ENCODE data around the gene PCDHB3.
"Not testable (repeated sequence)": the region's sequence is repeated elsewhere in the genome, so short reads cannot be mapped to it uniquely, and the experiment has no call there.

Gene PCDHB3

DNA sequence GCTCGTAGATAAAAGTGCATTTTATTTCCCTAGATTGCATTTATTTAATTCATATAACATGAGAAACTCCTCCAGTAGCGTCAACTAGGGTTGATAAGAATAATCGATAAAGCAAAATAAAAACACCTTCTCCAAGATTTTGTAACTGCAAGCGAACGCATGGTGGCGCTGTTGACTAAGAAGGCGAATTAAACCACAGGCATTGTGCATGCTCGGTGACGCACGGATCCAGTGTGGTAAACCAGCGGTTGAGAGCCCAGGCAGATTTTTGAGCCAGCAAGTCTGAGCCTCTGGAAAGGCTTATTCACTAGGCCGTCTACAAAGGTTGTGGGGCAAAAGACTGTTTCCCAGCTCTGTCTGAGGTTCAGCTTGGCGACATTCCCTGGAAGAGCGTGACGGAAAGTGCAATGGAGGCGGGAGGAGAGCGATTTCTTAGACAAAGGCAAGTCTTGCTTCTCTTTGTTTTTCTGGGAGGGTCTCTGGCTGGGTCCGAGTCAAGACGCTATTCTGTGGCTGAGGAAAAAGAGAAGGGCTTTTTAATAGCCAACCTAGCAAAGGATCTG, at the start of gene PCDHB3:
Gene PCDHB3 (plus strand): TSS at position 231 of the 563 bp plus-strand sequence. CDS start 177 bp downstream, at position 408.
- DNase-seq (ENCODE audit: low read depth) = no peak

DNA sequence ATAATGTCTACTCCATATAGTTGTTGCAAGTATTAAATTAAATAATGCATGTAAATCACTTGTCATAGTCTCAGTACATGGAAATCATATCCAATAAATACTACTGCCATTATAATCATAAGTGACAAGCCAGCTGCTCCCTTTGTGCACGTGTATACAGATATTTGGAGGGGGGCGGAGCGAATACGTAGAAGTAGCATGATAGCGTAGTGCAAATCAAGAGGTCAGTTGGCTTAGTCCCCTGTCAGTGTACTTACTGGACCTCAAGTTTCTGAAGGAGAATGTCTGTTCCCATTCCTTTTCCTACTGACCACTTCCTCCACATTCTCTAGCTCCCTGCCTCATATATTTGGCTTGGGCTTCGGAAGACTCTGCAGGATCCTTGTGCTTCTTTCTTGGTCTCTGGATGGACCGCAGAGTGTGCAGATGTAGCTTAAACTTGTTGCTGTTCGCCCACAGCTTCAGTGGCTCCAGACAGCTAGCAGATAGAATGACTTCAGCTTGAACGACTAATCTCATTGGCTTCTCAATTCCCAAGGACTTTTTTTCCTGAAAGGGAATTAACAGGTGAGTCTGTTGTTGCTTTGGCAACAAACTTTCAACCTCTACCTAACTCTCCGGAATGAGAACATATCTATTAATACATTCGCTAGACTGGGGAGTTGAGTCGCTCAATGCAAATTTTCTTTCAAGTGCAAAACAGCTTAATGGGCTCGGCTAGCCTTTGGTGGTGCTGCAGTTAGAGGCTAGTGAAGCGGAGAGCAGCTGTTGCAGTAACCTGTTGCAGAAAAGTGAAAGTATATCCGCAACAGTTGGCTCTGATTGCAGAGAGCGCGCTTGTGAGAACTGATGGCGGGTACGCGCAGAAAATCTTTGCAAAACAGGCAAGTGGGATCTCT, 49.4 kb upstream of the PCDHB3 start, which contains the start of gene PCDHB1:
Gene PCDHB1 (plus strand): TSS at position 753 of the 899 bp plus-strand sequence. CDS start 97 bp downstream, at position 850.
- DNase-seq (ENCODE audit: low read depth) = no peak

GRCh38 chr5:141051521-141051866, 48.8 kb upstream of the PCDHB3 start:
- no peak for DNase-seq (ENCODE audit: low read depth)

DNA sequence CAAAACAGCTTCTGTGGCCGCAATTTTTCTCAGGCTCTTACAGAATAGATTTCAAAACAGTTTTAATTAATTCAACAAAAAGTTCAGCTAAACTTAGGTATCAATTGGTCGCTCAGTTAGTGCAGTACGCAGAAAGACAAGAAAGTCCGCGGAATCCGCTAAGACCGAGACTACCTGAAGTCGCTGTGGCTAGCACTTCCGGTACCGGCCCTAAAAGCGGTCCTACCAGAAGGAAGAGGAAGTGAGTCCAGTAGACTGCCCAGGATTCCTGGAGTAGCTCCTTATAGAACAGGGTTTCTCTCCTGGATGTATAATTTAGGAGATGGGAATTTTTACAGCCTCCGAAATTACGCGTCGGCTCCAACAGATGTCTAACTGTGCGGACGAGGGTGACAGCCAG, 22.4 kb upstream of the PCDHB3 start:
- no peak for DNase-seq (ENCODE audit: low read depth)

DNA sequence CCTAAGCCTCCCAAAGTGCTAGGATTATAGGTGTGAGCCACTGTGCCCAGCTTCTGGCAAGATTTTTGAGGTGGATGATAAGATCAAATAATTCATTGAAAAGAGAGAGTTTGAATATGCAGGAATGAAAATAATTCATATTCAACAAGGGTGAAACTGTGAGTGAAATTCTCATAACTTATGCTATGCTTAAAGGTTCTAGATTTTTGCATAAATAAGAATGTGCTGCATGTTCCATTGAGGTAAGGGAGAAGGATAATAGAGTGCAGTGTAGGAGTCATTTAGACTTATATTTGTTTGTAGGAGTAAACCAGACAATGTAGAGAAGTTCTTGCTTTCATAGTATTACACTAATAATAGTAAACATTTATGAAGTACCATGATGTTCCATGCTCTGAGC, 18.0 kb upstream of the PCDHB3 start:
- DNase-seq (ENCODE audit: low read depth) = no peak

GRCh38 chr5:141084487-141084989, 15.7 kb upstream of the PCDHB3 start:
- no peak for DNase-seq (ENCODE audit: low read depth)

DNA sequence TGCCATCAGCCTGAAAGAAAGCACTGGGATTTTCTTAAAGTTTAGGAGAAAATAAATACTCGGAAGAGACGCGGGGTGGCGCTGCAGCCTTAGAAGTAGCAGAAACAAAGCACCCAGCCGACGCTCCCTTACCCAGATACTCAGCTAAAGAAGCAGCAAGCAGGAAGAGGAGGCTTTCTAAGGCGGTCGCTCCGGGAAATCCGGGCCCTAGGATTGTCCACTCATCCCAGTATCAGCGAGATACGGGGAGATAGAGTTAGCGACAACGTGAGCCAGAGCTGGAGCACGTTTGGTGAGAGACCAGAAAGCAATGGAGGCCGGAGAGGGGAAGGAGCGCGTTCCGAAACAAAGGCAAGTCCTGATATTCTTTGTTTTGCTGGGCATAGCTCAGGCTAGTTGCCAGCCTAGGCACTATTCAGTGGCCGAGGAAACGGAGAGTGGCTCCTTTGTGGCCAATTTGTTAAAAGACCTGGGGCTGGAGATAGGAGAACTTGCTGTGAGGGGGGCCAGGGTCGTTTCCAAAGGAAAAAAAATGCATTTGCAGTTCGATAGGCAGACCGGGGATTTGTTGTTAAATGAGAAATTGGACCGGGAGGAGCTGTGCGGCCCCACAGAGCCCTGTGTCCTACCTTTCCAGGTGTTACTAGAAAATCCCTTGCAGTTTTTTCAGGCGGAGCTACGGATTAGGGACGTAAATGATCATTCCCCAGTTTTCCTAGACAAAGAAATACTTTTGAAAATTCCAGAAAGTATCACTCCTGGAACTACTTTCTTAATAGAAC, 5.6 kb upstream of the PCDHB3 start, which contains the start of gene PCDHB2:
Gene PCDHB2 (plus strand): TSS at position 135 of the 782 bp plus-strand sequence. CDS start 176 bp downstream, at position 311.
- no peak for DNase-seq (ENCODE audit: low read depth)

GRCh38 chr5:141095263-141095641, 5.0 kb upstream of the PCDHB3 start:
- DNase-seq (ENCODE audit: low read depth) = no peak

DNA sequence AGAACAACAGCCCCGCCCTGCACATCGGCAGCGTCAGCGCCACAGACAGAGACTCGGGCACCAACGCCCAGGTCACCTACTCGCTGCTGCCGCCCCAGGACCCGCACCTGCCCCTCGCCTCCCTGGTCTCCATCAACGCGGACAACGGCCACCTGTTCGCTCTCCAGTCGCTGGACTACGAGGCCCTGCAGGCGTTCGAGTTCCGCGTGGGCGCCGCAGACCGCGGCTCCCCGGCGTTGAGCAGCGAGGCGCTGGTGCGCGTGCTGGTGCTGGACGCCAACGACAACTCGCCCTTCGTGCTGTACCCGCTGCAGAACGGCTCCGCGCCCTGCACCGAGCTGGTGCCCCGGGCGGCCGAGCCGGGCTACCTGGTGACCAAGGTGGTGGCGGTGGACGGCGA, 4.1 kb upstream of the PCDHB3 start:
- DNase-seq (ENCODE audit: low read depth) = not testable (repeated sequence)

GRCh38 chr5:141096586-141096985, 3.7 kb upstream of the PCDHB3 start:
- not testable (repeated sequence) for DNase-seq (ENCODE audit: low read depth)

GRCh38 chr5:141101059-141101458, 786 bp downstream of the PCDHB3 start:
- DNase-seq (ENCODE audit: low read depth) = no peak

- not testable (repeated sequence) for DNase-seq (ENCODE audit: low read depth)
Measured at GRCh38 chr5:141102070-141102469, 1.8 kb downstream of the PCDHB3 start.

- DNase-seq (ENCODE audit: low read depth) = not testable (repeated sequence)
Measured at GRCh38 chr5:141102471-141102870, 2.2 kb downstream of the PCDHB3 start.

DNA sequence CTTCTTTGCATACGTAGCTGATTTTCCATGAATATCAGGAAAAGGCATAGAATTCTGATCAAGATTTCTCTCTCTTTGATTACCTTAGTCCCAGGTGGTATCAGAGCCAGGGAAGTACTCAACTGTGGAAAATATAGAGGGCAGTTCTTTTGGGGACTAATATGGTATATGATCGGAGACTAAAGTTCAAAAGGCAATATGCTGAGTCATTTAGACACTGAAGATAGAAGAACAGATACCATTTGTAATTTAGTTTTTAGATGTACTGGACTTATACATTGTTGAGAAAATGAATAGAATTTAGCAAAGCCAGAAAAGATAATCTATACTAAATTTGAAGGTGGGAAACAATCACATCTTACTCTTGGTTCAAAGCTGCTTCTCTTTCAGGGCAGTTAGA, 5.1 kb downstream of the PCDHB3 start:
- DNase-seq (ENCODE audit: low read depth) = no peak

DNA sequence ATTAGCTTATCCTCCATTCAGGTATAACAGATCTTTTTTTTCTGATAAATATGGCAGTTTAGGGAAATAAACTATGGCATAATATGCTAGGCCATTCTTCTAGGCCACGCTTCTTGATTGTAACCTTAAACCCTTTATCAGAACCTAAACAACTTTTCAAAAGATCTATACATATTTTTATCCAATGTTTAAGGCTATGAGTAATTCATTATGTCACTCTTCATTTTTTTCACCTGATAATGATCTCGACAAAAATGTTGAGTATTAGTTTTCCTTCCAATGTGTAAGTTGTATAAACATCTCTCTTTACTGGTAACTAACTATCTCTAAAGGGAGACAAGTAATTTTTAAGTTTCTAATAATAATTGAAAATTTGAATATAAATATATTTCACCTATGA, 19.0 kb downstream of the PCDHB3 start:
- DNase-seq (ENCODE audit: low read depth) = no peak

GRCh38 chr5:141121563-141121962, 21.3 kb downstream of the PCDHB3 start, which contains the start of gene PCDHB4:
Gene PCDHB4 (plus strand): TSS chr5:141121818. CDS start chr5:141121999, 181 bp downstream.
- no peak for DNase-seq (ENCODE audit: low read depth)

DNA sequence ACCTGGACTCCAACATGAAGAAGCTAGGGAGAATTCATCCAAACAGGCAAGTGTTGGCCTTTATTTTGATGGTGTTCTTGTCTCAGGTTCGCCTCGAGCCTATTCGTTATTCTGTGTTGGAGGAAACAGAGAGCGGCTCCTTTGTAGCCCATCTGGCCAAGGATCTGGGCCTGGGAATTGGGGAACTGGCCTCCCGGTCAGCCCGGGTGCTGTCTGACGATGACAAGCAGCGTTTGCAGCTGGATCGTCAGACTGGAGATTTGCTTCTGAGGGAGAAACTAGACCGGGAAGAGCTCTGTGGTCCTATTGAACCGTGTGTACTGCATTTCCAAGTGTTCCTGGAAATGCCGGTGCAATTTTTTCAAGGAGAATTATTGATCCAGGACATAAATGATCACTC, 21.7 kb downstream of the PCDHB3 start:
- no peak for DNase-seq (ENCODE audit: low read depth)

DNA sequence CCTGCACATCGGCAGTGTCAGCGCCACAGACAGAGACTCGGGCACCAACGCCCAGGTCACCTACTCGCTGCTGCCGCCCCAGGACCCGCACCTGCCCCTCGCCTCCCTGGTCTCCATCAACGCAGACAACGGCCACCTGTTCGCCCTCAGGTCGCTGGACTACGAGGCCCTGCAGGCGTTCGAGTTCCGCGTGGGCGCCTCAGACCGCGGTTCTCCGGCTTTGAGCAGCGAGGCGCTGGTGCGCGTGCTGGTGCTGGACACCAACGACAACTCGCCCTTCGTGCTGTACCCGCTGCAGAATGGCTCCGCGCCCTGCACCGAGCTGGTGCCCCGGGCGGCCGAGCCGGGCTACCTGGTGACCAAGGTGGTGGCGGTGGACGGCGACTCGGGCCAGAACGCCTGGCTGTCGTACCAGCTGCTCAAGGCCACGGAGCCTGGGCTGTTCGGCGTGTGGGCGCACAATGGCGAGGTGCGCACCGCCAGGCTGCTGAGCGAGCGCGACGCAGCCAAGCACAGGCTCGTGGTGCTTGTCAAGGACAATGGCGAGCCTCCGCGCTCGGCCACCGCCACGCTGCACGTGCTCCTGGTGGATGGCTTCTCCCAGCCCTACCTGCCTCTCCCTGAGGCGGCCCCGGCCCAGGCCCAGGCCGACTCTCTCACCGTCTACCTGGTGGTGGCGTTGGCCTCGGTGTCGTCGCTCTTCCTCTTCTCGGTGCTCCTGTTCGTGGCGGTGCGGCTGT, 23.3 kb downstream of the PCDHB3 start:
- not testable (repeated sequence) for DNase-seq (ENCODE audit: low read depth)

- DNase-seq (ENCODE audit: low read depth) = no peak
Measured at GRCh38 chr5:141127305-141127704, 27.0 kb downstream of the PCDHB3 start.

DNA sequence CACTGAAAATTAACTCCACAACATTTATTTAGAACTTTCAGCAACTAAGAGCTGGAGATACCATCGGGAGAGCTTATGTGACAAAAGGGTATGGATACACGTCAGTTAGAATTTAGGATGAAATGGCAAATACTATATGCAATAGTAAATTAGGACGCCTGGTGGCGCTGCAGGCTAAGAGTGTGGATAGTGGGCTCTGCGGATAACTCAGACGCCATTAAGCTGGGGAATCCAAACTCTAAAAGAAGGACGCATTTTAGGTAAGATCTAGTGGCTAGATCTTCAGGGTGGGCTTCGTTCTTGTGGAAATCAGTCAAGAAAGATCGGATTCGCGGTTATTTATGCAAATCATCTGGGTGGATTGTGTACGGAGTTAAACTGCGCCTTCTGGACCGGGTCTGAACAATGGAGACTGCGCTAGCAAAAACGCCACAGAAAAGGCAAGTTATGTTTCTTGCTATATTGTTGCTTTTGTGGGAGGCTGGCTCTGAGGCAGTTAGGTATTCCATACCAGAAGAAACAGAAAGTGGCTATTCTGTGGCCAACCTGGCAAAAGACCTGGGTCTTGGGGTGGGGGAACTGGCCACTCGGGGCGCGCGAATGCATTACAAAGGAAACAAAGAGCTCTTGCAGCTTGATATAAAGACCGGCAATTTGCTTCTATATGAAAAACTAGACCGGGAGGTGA, 34.9 kb downstream of the PCDHB3 start, which contains the start of gene PCDHB5:
Gene PCDHB5 (plus strand): TSS at position 177 of the 688 bp plus-strand sequence. CDS start 229 bp downstream, at position 406.
- no peak for DNase-seq (ENCODE audit: low read depth)

Data from stimulated activated CD8-positive, alpha-beta memory T cell treated with anti-CD3 and anti-CD28 coated beads, Interleukin-15, amount 100 ng/mL, for 1 hour (primary cell).